ENCODE results near the gene INPP4B. TPM values are rescaled to one million over a fixed set of nuclear protein-coding genes. Genes with fewer than 3 reads are reported as not detected.

INPP4B gene
- total RNA-seq, 4 donors from 2014 or later: 29.4 to 51.5 (median 35.3) TPM

DNA sequence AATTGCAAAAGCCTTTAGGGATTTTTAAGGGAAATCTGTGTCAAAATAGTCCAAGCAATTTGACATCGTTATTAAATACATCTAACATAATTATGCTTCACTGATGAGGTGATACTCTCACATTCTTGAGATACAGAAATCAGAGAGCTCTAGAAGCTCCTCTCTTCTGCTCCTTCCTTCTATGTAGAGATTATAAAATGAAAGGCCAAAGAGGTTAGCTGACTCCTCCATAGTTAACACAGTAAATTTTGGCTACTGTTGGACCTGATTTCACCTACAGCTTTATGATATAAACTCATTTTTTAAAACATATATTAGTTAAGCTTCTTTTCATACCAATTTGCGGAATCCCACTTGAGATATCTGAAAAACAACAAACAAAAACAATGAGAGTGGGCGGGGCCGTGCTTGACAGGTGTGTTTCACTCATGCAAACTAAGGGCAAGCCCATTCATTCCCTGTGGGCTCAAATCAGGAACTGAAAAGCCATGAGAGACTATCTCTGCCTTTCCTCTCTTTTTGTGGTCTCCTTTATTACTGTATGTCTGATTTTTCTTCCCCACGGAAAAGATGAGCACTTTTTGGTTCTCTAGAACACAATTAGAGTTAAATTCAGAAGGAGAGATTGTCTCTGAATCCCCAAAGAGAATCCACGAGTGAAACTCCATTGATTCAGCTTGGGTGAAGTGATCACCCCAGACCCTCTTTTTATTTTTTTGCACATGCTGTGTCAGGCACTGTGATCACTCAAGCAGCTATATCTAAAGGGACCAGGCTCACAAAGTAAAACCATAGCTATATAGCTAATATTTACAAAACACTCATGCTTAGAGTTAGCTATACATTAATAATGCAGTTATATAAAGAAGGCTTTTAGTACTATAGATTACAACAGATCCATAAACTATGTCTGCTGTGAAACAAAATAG is 643.4 kb downstream of the INPP4B start:
- no peak overlapping the region for H3K27ac ChIP-seq
- H3K4me1 ChIP-seq: no peaks in the 10 kb centered on the region
- no peaks in the 10 kb centered on the region for H3K9me3 ChIP-seq
- no peaks in the 10 kb centered on the region for H3K36me3 ChIP-seq
- intact Hi-C loops (cut with DNase I; ENCODE audit: low total_unique reads): no loop called here
- peaks cover 0 to 4% of the 10 kb centered on the region in 2 donors for H3K27me3 ChIP-seq
- no peak for DNase-seq
- H3K4me3 ChIP-seq: no peak overlapping the region
- TF ChIP-seq POLR2A (IDR thresholded peaks at IDR 0.05): no peak
- TF ChIP-seq, protein P1, sequence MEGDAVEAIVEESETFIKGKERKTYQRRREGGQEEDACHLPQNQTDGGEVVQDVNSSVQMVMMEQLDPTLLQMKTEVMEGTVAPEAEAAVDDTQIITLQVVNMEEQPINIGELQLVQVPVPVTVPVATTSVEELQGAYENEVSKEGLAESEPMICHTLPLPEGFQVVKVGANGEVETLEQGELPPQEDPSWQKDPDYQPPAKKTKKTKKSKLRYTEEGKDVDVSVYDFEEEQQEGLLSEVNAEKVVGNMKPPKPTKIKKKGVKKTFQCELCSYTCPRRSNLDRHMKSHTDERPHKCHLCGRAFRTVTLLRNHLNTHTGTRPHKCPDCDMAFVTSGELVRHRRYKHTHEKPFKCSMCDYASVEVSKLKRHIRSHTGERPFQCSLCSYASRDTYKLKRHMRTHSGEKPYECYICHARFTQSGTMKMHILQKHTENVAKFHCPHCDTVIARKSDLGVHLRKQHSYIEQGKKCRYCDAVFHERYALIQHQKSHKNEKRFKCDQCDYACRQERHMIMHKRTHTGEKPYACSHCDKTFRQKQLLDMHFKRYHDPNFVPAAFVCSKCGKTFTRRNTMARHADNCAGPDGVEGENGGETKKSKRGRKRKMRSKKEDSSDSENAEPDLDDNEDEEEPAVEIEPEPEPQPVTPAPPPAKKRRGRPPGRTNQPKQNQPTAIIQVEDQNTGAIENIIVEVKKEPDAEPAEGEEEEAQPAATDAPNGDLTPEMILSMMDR (IDR thresholded peaks at IDR 0.05): no peak

DNA sequence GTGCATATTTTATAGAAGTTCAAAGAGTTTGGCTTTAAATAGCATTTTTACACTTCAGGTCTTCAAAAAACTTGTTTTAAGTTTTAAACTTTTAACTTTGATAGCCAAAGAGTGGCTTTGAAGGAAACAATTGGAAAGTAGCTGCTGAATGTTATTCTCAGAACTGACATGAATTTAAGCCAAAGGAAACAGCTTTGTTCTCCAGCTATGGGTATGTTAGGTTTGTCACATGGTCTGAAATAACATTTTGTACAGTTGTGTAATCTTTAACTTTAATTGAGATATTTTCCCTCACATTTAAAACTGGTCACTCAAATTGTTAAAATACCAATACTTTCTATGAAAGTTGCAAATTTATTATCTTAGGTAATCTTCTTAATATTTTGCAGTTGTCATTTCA is 645.1 kb downstream of the INPP4B start:
- no peak for DNase-seq
- no peaks in the 10 kb centered on the region for H3K9me3 ChIP-seq
- H3K36me3 ChIP-seq: no peaks in the 10 kb centered on the region
- no peak overlapping the region for H3K27ac ChIP-seq
- H3K4me3 ChIP-seq: no peak overlapping the region
- no peak for TF ChIP-seq POLR2A (IDR thresholded peaks at IDR 0.05)
- TF ChIP-seq, protein P1 (IDR thresholded peaks at IDR 0.05): no peak
- H3K4me1 ChIP-seq: no peaks in the 10 kb centered on the region
- intact Hi-C loops (cut with DNase I; ENCODE audit: low total_unique reads): no loop called here
- peaks cover 0 to 4% of the 10 kb centered on the region in 2 donors for H3K27me3 ChIP-seq

GRCh38 chr4:142194905-142195304 is 651.2 kb downstream of the INPP4B start:
- intact Hi-C loops (cut with DNase I; ENCODE audit: low total_unique reads): no loop called here
- H3K27me3 ChIP-seq: no peaks in the 10 kb centered on the region
- TF ChIP-seq, protein P1 (IDR thresholded peaks at IDR 0.05): no peak
- TF ChIP-seq POLR2A (IDR thresholded peaks at IDR 0.05): no peak
- H3K36me3 ChIP-seq: no peaks in the 10 kb centered on the region
- H3K27ac ChIP-seq: no peak overlapping the region
- no peaks in the 10 kb centered on the region for H3K9me3 ChIP-seq
- no peak for DNase-seq
- H3K4me3 ChIP-seq: no peak overlapping the region
- no peaks in the 10 kb centered on the region for H3K4me1 ChIP-seq

- intact Hi-C loops (cut with DNase I; ENCODE audit: low total_unique reads): loop anchor here (2.0 kb wide), 1 partner anchor 21 kb away; no protein-coding TSS in a partner anchor
- H3K27ac ChIP-seq: no peak overlapping the region
- no peak for TF ChIP-seq POLR2A (IDR thresholded peaks at IDR 0.05)
- TF ChIP-seq, protein P1 (IDR thresholded peaks at IDR 0.05): no peak
- no peaks in the 10 kb centered on the region for H3K36me3 ChIP-seq
- H3K27me3 ChIP-seq: no peaks in the 10 kb centered on the region
- H3K9me3 ChIP-seq: no peaks in the 10 kb centered on the region
- no peak for DNase-seq
- no peaks in the 10 kb centered on the region for H3K4me1 ChIP-seq
- no peak overlapping the region for H3K4me3 ChIP-seq
Measured at GRCh38 chr4:142191901-142192300, 654.2 kb downstream of the INPP4B start.

DNA sequence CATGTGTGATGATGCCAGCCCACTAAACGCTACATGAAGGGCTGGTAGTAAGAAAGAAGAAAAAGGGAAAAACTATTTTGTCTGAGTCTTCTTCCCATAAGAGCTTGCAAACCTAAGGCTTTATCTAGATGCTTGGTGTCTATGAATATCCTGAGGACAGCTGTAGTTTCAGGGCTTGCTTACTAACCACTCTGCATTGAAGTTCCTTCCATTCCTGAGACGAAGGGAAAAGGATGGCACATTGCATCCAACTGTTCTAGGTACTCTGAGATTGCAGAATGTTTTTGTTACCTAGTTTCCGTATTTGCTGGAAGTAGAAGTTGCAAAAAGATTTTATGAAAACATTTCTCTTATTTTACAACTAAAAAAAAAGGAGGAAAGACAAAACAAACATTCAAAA is 665.1 kb downstream of the INPP4B start:
- H3K4me3 ChIP-seq: no peak overlapping the region
- H3K27me3 ChIP-seq: no peaks in the 10 kb centered on the region
- no peaks in the 10 kb centered on the region for H3K4me1 ChIP-seq
- H3K27ac ChIP-seq: no peak overlapping the region
- no peaks in the 10 kb centered on the region for H3K9me3 ChIP-seq
- no peaks in the 10 kb centered on the region for H3K36me3 ChIP-seq
- DNase-seq: no peak
- TF ChIP-seq, protein P1 (IDR thresholded peaks at IDR 0.05): no peak
- no peak for TF ChIP-seq POLR2A (IDR thresholded peaks at IDR 0.05)
- intact Hi-C loops (cut with DNase I; ENCODE audit: low total_unique reads): no loop called here

Measured in uterus (tissue), 4 donors.